ENCODE results near the gene AGPAT3. TPM values are rescaled to one million over a fixed set of nuclear protein-coding genes. Genes with fewer than 3 reads are reported as not detected.

Gene AGPAT3
- total RNA-seq, 2 experiments from 2014 or later, result 71.4 to 82.4 TPM

DNA sequence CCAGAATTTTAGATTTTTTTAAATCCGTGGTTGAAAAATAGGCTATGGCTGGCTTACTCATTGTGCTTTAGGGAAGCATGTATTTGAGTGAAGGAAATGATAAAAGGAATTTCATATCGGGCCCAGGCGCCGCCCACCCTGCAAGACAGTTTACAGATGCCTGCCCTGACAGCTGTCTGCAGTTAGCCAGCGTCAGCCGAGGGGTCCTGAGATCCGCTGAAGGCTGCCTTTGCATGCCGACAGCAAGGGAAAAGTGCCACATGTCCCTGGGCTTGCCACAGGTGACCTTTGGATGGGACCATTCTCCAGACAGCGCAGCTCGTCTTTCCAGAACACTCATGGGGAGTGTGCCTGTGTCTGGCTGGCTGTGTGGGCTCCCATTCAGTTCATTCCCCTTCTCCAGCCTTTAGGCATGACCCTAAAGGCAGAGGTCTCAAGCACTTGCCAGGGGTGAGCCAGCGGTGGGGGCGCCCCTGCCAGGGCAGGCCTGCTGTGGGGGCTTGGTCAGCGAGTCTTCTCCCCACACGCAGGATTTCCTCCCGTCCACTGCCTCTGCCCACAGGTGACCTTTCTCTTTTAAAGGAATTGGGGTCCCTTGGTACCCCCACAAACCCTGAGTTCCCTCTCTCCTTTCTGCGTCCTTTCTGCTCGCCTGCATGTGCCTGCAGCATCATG lies 101.0 kb downstream of the AGPAT3 start:
- no peaks in the 10 kb centered on the region for H3K9me3 Mint-ChIP-seq
- H3K4me1 Mint-ChIP-seq (ENCODE audit: low read depth), result peaks cover 7% of the 10 kb centered on the region
- ChIA-PET POLR2A (no interaction called here), CTCF (no interaction called here)
- peaks cover 21% of the 10 kb centered on the region for H3K36me3 Mint-ChIP-seq
- intact Hi-C loops (cut with micrococcal nuclease), result no loop called here
- no peaks in the 10 kb centered on the region for H3K27me3 Mint-ChIP-seq
- H3K4me3 Mint-ChIP-seq, result no peak overlapping the region
- H3K27ac Mint-ChIP-seq, result no peak overlapping the region
- DNase-seq, result no peak

DNA sequence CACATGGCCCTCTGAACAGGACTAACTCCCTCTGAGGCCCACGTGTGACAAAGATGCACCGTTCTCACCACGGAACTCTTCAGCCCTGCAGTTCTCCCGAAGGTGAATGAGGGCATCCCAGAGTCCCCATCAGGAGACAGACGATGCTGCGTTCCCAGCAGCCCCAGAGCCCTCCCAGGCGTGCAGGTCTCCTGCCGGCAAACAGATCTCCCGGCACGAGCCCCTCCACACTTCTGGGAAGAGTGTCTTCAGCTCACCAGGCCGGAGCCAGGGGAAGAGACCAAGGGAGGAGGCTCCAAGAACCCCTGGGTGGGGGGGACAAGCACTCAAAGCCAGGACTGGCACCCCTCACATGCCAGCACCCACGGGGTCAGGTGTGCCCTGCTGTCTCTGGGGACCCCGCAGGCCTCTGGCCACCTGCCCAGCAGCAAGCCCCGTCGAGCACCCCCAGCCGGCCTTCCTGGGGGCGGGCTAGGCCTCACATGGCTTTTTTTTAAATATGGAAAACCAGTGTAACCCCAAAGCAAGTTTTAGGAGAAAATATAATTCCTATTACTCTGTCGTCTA lies 102.0 kb downstream of the AGPAT3 start:
- CTCF ChIA-PET, result no interaction called here
- DNase-seq, result no peak
- Mint-ChIP-seq H3K36me3 (peaks cover 19% of the 10 kb centered on the region), H3K27ac (no peak overlapping the region), H3K27me3 (no peaks in the 10 kb centered on the region), H3K9me3 (no peaks in the 10 kb centered on the region), H3K4me3 (no peak overlapping the region), H3K4me1 (ENCODE audit: low read depth) (no peaks in the 10 kb centered on the region)
- POLR2A ChIA-PET, result no interaction called here
- intact Hi-C loops (cut with micrococcal nuclease), result no loop called here

DNA sequence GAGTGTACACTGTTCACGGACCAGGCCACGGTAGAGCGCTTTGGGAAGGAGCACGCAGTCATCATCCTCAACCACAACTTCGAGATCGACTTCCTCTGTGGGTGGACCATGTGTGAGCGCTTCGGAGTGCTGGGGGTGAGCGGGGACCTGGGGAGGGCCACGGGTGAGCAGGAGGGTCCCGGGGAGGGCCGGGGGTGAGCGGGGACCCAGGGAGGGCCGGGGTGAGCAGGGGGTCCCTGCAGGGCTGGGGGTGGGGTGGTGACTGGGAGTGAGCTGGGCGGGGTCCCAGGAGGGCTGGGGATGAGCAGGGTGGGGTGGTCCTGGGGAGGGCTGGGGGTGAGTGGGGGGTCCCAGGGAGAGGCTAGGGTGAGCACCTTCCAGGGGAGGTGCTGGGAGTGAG lies 103.0 kb downstream of the AGPAT3 start:
- Mint-ChIP-seq H3K36me3 (peaks cover 17% of the 10 kb centered on the region), H3K27me3 (no peaks in the 10 kb centered on the region), H3K4me1 (ENCODE audit: low read depth) (no peaks in the 10 kb centered on the region), H3K4me3 (no peak overlapping the region), H3K9me3 (no peaks in the 10 kb centered on the region), H3K27ac (peak overlapping the region; percentile 26)
- DNase-seq, result no peak
- ChIA-PET CTCF (no interaction called here), POLR2A (no interaction called here)
- intact Hi-C loops (cut with micrococcal nuclease), result no loop called here

DNA sequence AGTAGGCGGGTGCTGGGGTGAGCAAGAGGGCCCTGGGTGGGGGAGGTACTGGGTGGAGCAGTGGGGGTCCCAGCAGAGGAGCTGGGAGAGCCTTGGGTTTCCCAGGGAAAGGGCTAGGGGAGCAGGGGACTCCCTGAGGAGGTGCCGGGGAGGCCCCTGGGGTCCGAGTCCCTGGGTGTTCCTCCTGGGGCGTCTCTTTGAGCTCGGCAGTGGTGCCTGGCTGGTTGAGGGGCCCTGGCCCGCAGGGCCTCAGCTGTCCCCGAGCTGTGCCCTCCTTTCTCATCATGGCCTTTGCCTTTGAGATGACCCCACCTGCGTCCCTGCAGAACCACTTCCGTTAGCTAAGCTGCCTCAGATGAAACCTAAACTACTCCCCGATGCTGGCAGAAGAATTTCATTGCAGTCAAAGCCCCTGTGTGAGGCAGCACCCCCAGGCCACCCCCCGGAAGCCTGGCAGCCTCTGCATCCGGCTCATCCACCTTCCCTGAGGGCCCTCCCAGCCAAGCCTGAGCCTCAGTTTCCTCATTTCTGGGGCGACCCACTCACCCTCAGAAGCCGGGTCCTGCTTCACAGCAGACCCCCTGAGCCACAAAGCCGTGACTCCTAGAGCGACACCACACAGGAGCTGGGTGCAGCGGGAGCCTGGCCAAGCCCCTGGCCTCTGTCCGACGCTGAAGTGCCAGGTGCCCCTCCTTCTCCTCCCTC lies 103.5 kb downstream of the AGPAT3 start:
- intact Hi-C loops (cut with micrococcal nuclease), result no loop called here
- POLR2A ChIA-PET, result no interaction called here
- DNase-seq, result no peak
- Mint-ChIP-seq H3K27me3 (no peaks in the 10 kb centered on the region), H3K27ac (no peak overlapping the region), H3K4me1 (ENCODE audit: low read depth) (no peaks in the 10 kb centered on the region), H3K4me3 (no peak overlapping the region), H3K9me3 (no peaks in the 10 kb centered on the region), H3K36me3 (peaks cover 15% of the 10 kb centered on the region)
- CTCF ChIA-PET, result no interaction called here

DNA sequence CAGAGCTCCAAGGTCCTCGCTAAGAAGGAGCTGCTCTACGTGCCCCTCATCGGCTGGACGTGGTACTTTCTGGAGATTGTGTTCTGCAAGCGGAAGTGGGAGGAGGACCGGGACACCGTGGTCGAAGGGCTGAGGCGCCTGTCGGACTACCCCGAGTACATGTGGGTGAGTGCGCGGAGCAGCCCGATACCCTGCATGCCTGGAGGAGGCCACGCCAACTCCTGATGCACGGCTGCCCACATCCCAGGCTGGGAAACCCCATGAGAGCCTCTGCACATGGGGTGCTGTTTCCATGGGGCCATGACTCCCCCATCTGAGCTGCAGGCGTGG lies 104.1 kb downstream of the AGPAT3 start:
- H3K27ac Mint-ChIP-seq, result no peak overlapping the region
- peaks cover 12% of the 10 kb centered on the region for H3K36me3 Mint-ChIP-seq
- POLR2A ChIA-PET, result no interaction called here
- no peaks in the 10 kb centered on the region for H3K9me3 Mint-ChIP-seq
- H3K27me3 Mint-ChIP-seq, result no peaks in the 10 kb centered on the region
- intact Hi-C loops (cut with micrococcal nuclease), result no loop called here
- no peak for DNase-seq
- CTCF ChIA-PET, result no interaction called here
- no peak overlapping the region for H3K4me3 Mint-ChIP-seq
- no peaks in the 10 kb centered on the region for H3K4me1 Mint-ChIP-seq (ENCODE audit: low read depth)

DNA sequence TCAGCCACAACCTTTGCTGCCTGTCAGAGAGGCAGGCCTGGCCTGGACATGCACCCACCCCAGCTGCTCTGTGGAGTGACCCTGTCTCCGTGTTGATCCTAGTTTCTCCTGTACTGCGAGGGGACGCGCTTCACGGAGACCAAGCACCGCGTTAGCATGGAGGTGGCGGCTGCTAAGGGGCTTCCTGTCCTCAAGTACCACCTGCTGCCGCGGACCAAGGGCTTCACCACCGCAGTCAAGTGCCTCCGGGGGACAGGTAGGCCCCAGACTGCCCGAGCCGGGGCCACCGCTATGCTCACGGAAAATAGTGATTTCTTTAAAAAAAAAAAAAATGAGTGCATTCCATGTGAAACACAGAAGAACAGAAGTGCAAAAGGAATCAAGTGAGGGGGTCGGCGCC lies 105.5 kb downstream of the AGPAT3 start:
- H3K9me3 Mint-ChIP-seq, result no peaks in the 10 kb centered on the region
- ChIA-PET CTCF (no interaction called here), POLR2A (no interaction called here)
- H3K4me3 Mint-ChIP-seq, result no peak overlapping the region
- H3K27ac Mint-ChIP-seq, result no peak overlapping the region
- peaks cover 6% of the 10 kb centered on the region for H3K4me1 Mint-ChIP-seq (ENCODE audit: low read depth)
- intact Hi-C loops (cut with micrococcal nuclease), result no loop called here
- H3K27me3 Mint-ChIP-seq, result no peaks in the 10 kb centered on the region
- peaks cover 12% of the 10 kb centered on the region for H3K36me3 Mint-ChIP-seq
- DNase-seq, result no peak

DNA sequence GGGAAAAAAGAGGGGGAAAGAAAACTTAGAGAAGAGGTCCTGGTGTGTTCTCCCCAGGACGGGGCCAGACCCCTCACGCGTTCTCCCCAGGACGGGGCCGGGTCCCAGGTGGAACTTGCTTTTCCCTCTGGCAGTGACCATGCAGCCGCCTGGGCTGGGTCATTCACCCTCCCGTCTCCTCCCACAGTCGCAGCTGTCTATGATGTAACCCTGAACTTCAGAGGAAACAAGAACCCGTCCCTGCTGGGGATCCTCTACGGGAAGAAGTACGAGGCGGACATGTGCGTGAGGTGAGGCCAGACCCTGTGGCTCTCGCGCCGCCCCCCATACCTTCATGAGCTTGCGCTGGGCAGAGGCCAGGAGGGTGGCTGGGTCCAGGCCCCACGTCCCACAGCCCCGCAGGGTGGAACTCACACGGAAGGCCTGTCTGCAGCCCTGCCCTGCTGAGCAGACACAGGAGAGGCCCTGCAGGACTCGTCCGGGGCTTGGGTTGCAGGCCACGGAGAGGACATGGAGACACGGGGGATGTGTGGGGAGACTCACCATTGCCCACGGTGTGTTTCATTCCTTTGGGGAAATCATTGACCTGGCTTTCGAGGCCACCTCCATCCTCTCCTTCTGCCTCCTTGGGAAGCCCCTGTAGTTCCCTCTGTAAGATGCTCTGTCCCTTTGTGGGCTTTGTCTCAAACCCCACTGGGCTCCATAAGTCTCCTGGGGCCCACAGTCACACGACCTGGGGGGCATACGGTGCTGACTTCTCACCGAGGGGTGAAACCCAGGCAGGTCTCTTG lies 106.4 kb downstream of the AGPAT3 start:
- Mint-ChIP-seq H3K36me3 (peaks cover 12% of the 10 kb centered on the region), H3K27me3 (no peaks in the 10 kb centered on the region), H3K9me3 (no peaks in the 10 kb centered on the region), H3K4me1 (ENCODE audit: low read depth) (peaks cover 6% of the 10 kb centered on the region), H3K27ac (no peak overlapping the region), H3K4me3 (no peak overlapping the region)
- CTCF ChIA-PET, result no interaction called here
- intact Hi-C loops (cut with micrococcal nuclease), result no loop called here
- no peak for DNase-seq
- POLR2A ChIA-PET, result no interaction called here

DNA sequence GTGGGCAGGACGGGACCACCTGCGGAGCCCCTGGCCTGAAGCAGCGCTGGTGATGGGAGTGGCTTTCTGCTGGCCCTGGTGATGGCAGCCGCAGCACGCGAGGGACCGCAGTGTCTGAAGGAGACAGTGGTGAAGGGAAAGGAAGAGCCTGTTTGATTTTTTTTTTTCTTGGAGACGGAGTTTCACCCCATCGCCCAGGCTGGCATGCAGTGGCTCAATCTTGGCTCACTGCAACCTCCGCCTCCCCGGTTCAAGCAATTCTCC lies 106.9 kb downstream of the AGPAT3 start:
- DNase-seq, result no peak
- H3K27me3 Mint-ChIP-seq, result no peaks in the 10 kb centered on the region
- H3K4me1 Mint-ChIP-seq (ENCODE audit: low read depth), result peaks cover 6% of the 10 kb centered on the region
- intact Hi-C loops (cut with micrococcal nuclease), result no loop called here
- no peak overlapping the region for H3K4me3 Mint-ChIP-seq
- H3K27ac Mint-ChIP-seq, result no peak overlapping the region
- POLR2A ChIA-PET, result no interaction called here
- peaks cover 12% of the 10 kb centered on the region for H3K36me3 Mint-ChIP-seq
- no peaks in the 10 kb centered on the region for H3K9me3 Mint-ChIP-seq
- CTCF ChIA-PET, result no interaction called here

DNA sequence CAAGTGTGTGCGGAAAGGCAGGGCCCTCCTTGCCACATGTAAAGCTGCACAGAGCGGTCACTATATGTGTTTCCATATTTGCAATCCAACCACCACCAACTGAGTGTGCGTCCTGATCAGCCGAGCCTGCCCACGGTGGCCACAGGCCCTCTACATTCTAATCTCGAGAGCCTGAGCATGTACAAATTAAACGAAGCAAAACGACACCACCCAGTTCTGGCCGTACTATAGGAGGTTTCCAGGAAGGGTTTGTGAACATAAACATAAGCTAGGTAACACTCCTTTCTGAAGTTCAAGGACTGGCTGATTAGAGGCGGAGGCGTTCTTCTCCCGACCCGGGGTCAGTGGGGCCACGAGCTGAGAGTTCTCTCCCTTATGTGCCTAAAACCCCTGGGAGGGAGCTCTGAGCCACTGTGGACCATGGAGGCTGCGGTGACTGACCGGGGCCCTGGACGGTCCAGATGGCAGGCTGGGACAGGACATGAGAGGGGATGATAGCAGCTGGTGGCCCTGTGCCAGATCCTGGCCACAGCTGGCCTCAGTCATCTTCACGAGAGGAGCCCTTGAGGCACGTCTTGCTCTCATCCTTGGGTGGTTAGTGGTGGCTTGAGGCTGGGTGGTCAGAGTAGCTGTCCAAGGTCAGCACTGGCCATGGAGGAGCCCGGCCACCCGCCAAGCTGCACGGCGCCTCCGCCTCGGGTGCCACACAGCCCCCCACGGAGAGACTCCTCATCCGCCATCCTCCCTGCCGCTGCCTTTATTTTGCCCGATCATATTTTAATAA lies 108.0 kb downstream of the AGPAT3 start:
- no peak overlapping the region for H3K27ac Mint-ChIP-seq
- intact Hi-C loops (cut with micrococcal nuclease), result no loop called here
- H3K4me3 Mint-ChIP-seq, result no peak overlapping the region
- DNase-seq, result no peak
- H3K9me3 Mint-ChIP-seq, result no peaks in the 10 kb centered on the region
- CTCF ChIA-PET, result interaction anchor here (1.3 kb wide), 1 partner anchor 162 kb away, joined by 3 read pairs; no protein-coding TSS in a partner anchor
- H3K27me3 Mint-ChIP-seq, result no peaks in the 10 kb centered on the region
- POLR2A ChIA-PET, result no interaction called here
- H3K36me3 Mint-ChIP-seq, result peaks cover 7% of the 10 kb centered on the region
- peaks cover 6% of the 10 kb centered on the region for H3K4me1 Mint-ChIP-seq (ENCODE audit: low read depth)

DNA sequence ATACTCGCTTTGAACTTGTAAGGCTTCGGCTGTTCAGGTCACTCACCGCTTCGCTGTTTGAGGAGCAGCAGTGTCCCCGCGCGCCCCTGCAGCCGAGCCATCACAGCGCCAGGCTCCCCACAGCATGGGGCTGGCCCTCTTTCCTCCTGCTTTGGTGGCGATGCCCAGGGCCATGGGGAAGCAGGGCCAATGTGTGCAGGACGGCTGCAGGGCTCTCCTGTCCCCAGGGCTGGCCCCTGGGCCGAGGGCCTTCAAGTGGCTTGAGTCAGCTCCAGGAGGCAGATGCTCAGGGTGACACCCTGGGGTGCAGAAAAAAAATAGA lies 108.6 kb downstream of the AGPAT3 start:
- Mint-ChIP-seq H3K4me3 (no peak overlapping the region), H3K27ac (no peak overlapping the region), H3K4me1 (ENCODE audit: low read depth) (peaks cover 6% of the 10 kb centered on the region), H3K36me3 (peaks cover 9% of the 10 kb centered on the region), H3K9me3 (no peaks in the 10 kb centered on the region), H3K27me3 (no peaks in the 10 kb centered on the region)
- intact Hi-C loops (cut with micrococcal nuclease), result no loop called here
- no peak for DNase-seq
- POLR2A ChIA-PET, result no interaction called here
- CTCF ChIA-PET, result interaction anchor here (1.3 kb wide), 1 partner anchor 163 kb away, joined by 3 read pairs; no protein-coding TSS in a partner anchor

DNA sequence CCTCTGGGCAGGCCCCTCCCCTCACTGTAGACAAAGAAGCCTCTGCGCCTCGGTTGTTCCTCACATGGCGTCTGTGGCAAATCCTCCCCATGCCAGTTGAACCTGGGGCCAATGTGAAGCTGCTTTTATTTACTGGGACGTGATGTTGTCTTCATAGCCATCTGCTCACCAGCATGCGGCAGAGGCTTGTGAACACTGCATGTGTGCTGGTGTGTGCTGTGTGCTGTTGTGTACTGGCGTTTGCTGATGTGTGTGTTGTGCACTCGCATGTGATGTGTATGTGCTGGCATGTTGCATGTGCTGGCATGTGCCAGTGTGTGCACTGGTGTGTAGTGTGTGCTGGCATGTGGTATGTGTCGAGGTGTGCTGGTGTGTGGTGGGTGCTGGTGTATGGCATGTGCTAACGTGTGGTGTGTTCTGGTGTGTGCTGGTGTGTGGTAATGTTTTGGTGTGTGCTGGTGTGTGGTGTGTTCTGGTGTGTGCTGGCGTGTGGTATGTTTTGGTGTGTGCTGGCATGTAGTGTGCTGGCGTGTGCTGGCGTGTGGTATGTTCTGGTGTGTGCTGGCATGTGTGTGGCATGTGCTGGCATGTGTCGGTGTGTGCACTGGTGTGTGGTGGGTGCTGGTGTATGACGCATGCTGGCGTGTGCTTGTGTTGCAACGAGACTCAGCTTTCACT lies 109.9 kb downstream of the AGPAT3 start:
- Mint-ChIP-seq H3K4me3 (no peak overlapping the region), H3K4me1 (ENCODE audit: low read depth) (peaks cover 6% of the 10 kb centered on the region), H3K9me3 (no peaks in the 10 kb centered on the region), H3K27ac (peak overlapping the region; percentile 18), H3K27me3 (no peaks in the 10 kb centered on the region), H3K36me3 (peaks cover 9% of the 10 kb centered on the region)
- intact Hi-C loops (cut with micrococcal nuclease), result loop anchor here (1.0 kb wide), 1 partner anchor 165 kb away; no protein-coding TSS in a partner anchor
- CTCF ChIA-PET, result interaction anchor here (0.6 to 1.5 kb wide), 23 partner anchors 10 to 738 kb away, joined by 3 to 12 read pairs (median 4); partner anchors contain the start of gene RRP1
- no peak for DNase-seq
- POLR2A ChIA-PET, result interaction anchor here (0.7 kb wide), 1 partner anchor 164 kb away, joined by 3 read pairs; no protein-coding TSS in a partner anchor

Measured in activated CD4-positive, alpha-beta memory T cell treated with anti-CD3 and anti-CD28 coated beads for 36 hours (primary cell).